Endothelial cell of umbilical vein (primary cell): ENCODE measurements around the gene CCDC70. TPM values are rescaled to one million over a fixed set of nuclear protein-coding genes. Genes with fewer than 3 reads are reported as not detected.

Source experiments
- BruUV-seq: library from RNA; stranded (reverse); fragments of 400-500 nt; replicated peaks from 2 replicates; lab custom pipeline; 2021; lab: Mats Ljungman, UMichigan
- CTCF ChIA-PET: fragments of 300-600, 350-600 bp; sonication (Branson Sonifier 250); formaldehyde crosslinking; loops from one replicate; lab custom pipeline; 2021; ENCODE audit warnings: antibody characterized with exemption, inconsistent platforms; lab: Charles Lee
- POLR2A ChIA-PET: fragments of 300-600, 350-600 bp; sonication (Branson Sonifier 250); formaldehyde crosslinking; loops from one replicate; lab custom pipeline; 2021; ENCODE audit warnings: antibody characterized with exemption, inconsistent platforms; lab: Charles Lee
- DNase-seq: peaks from one replicate; pipeline ENCODE4 v3.0.0-alpha.2; 2011; ENCODE audit warnings: low read depth, low spot score
- FAIRE-seq: peaks from 2 replicates; lab custom pipeline; 2011; peaks lifted over from hg19 to GRCh38; lab: Jason Lieb, UNC
- H2AFZ ChIP-seq: 2 replicates; pipeline ENCODE4 v1.6.0; 2012; ENCODE audit warnings: low read depth, low read length, control low read depth, inconsistent platforms
- H3K27ac ChIP-seq: 2 replicates; pipeline ENCODE4 v1.5.1; 2011; ENCODE audit warnings: low read depth, mild to moderate bottlenecking, control low read depth, low read length, moderate library complexity; ENCODE audit not compliant: insufficient read depth
- H3K27me3 ChIP-seq, 2 experiments: 2 replicates each; pipeline versions ENCODE4 v1.6.0 to v1.6.1; 2011; ENCODE audit warnings: low read length in 2 of 2, mixed read lengths in 1 of 2; ENCODE audit not compliant: control insufficient read depth in 2 of 2, insufficient read depth in 2 of 2
- H3K36me3 ChIP-seq, 2 experiments: 2 replicates in 1 of 2; 3 replicates in 1 of 2; pipeline ENCODE4 v1.5.1; 2011; ENCODE audit warnings: low read length in 2 of 2, mild to moderate bottlenecking in 1 of 2, moderate library complexity in 1 of 2; ENCODE audit not compliant: control insufficient read depth in 2 of 2, insufficient read depth in 2 of 2; ENCODE audit errors: extremely low read depth in 1 of 2
- H3K4me1 ChIP-seq: 3 replicates; pipeline ENCODE4 v1.5.1; 2011; ENCODE audit warnings: mild to moderate bottlenecking, low read length; ENCODE audit not compliant: control insufficient read depth, insufficient read depth; ENCODE audit errors: extremely low read depth
- H3K4me2 ChIP-seq: 2 replicates; pipeline ENCODE4 v1.6.1; 2011; ENCODE audit warnings: low read length, control low read depth, mixed read lengths; ENCODE audit not compliant: insufficient read depth
- H3K4me3 ChIP-seq, 3 experiments: fragments of 200-600 bp in 1 of 3; sonication (generic), shearing (Covaris generic) in 1 of 3; replicated peaks in 1 of 3; 2 replicates each; pipeline ENCODE4 v1.5.1; 2011 to 2016; ENCODE audit warnings: control low read depth in 3 of 3, low read length in 3 of 3, mild to moderate bottlenecking in 2 of 3, inconsistent platforms in 1 of 3, low read depth in 1 of 3, moderate library complexity in 1 of 3; ENCODE audit not compliant: insufficient read depth in 1 of 3
- H3K79me2 ChIP-seq: 2 replicates; pipeline ENCODE4 v1.6.0; 2012; ENCODE audit warnings: low read length, inconsistent platforms; ENCODE audit not compliant: control insufficient read depth, insufficient read depth
- H3K9ac ChIP-seq: replicated peaks from 2 replicates; pipeline ENCODE3; 2011; ENCODE audit warnings: low read length, control low read depth; ENCODE audit not compliant: insufficient read depth; ENCODE audit errors: extremely low read depth
- H3K9me1 ChIP-seq: replicated peaks from 3 replicates; pipeline ENCODE4 v1.6.0; 2011; ENCODE audit warnings: mild to moderate bottlenecking, low read length; ENCODE audit not compliant: control insufficient read depth, insufficient read depth; ENCODE audit errors: extremely low read depth
- H3K9me3 ChIP-seq: replicated peaks from 2 replicates; pipeline ENCODE4 v1.5.1; 2012; ENCODE audit warnings: low read length, inconsistent platforms; ENCODE audit not compliant: control insufficient read depth, insufficient read depth
- H4K20me1 ChIP-seq: replicated peaks from 2 replicates; pipeline ENCODE3; 2011; ENCODE audit warnings: mild to moderate bottlenecking, low read length; ENCODE audit not compliant: control insufficient read depth, insufficient read depth; ENCODE audit errors: extremely low read depth
- EZH2 ChIP-seq: IDR thresholded peaks from 2 replicates; pipeline ENCODE4 v1.6.1; 2012; ENCODE audit warnings: borderline replicate concordance, low read depth, mild to moderate bottlenecking, moderate library complexity, low read length, inconsistent platforms; ENCODE audit not compliant: severe bottlenecking
- FOS ChIP-seq: IDR thresholded peaks from 2 replicates; pipeline ENCODE4 v1.6.1; 2011; ENCODE audit warnings: mild to moderate bottlenecking, low read length, moderate library complexity, borderline replicate concordance; ENCODE audit not compliant: insufficient read depth
- GATA2 ChIP-seq: IDR thresholded peaks from 2 replicates; pipeline ENCODE4 v1.7.0; 2011; ENCODE audit warnings: low read depth, mild to moderate bottlenecking, moderate library complexity, mixed read lengths, low read length; ENCODE audit not compliant: insufficient read length, insufficient read depth
- JUN ChIP-seq: IDR thresholded peaks from 2 replicates; pipeline ENCODE4 v1.6.1; 2011; ENCODE audit warnings: borderline replicate concordance, low read depth; ENCODE audit not compliant: insufficient read length, insufficient read depth
- MYC ChIP-seq: IDR thresholded peaks from one replicate; pipeline ENCODE4 v1.6.1; 2011; ENCODE audit warnings: mild to moderate bottlenecking, low read depth, low read length
- POLR2A ChIP-seq: IDR thresholded peaks from 2 replicates; pipeline ENCODE4 v1.6.1; 2012; ENCODE audit warnings: low read depth, mild to moderate bottlenecking, control low read depth, low read length
- POLR2AphosphoS5 ChIP-seq: IDR thresholded peaks from 2 replicates; pipeline ENCODE4 v1.6.1; 2012; ENCODE audit warnings: low read depth, mild to moderate bottlenecking, control low read depth, low read length, moderate library complexity; ENCODE audit not compliant: insufficient read depth
- dilution Hi-C: fragments of 300-500 bp; cut with MboI; formaldehyde crosslinking; loops from one replicate; pipeline ENCODE4 v1.15.0; 2019; ENCODE audit warnings: low sequenced_read_pairs; ENCODE audit not compliant: extremely low pct_ligation_motif_present
- intact Hi-C: fragments of 100-400 bp; cut with micrococcal nuclease; formaldehyde crosslinking; loops from one replicate; pipeline ENCODE4 v1.10.0; 2022
- polyA plus RNA-seq, 4 experiments: library from polyadenylated mRNA; depleted of rRNA in 3 of 4; stranded (reverse) in 3 of 4; unstranded in 1 of 4; fragments of >200 nt; gene quantifications; 2 replicates each; pipeline versions ENCODE4 v1.2.1 to v1.2.3, GENCODE V29; 2011 to 2012; ENCODE audit warnings: missing spikeins in 1 of 4
- total RNA-seq: library from RNA; stranded (reverse); gene quantifications from 2 replicates; pipeline ENCODE4 v1.2.3, GENCODE V29; 2021
- TF ChIP-seq, protein P1 (sequence below), 2 donors: IDR thresholded peaks; 1 replicate in 1 of 2; 2 replicates in 1 of 2; pipeline ENCODE4 v1.5.1; 2011; ENCODE audit warnings: low read length in 2 of 2, mild to moderate bottlenecking in 2 of 2, moderate library complexity in 2 of 2, control low read depth in 1 of 2, inconsistent platforms in 1 of 2, low read depth in 1 of 2; ENCODE audit not compliant: insufficient read depth in 1 of 2; ENCODE audit errors: extremely low read depth in 1 of 2
- TF ChIP-seq, protein P2 (sequence below): IDR thresholded peaks from 2 replicates; pipeline ENCODE4 v1.6.1; 2011; ENCODE audit not compliant: insufficient read depth, insufficient read length

Gene CCDC70
- total and polyA plus RNA-seq, 2 donors (not counting 3 experiments of a cell fraction or from before 2014, with no cell fraction given) = not detected

- ChIA-PET POLR2A (no interaction called here), CTCF (interaction anchor here (1.3 to 3.7 kb wide), 5 partner anchors 9 to 709 kb away, joined by 4 to 15 read pairs (median 6); partner anchors contain the start of gene TMEM272)
- no peaks in the 10 kb centered on the region for H3K9me1 ChIP-seq
- dilution Hi-C loops (no loop called here), intact Hi-C loops (no loop called here)
- no peak overlapping the region for H2AFZ ChIP-seq
- no peak for FAIRE-seq
- no peak overlapping the region for H3K27ac ChIP-seq
- H3K9me3 ChIP-seq = no peaks in the 10 kb centered on the region
- no peaks in the 10 kb centered on the region for H3K4me1 ChIP-seq
- H3K4me3 ChIP-seq = no peak overlapping the region
- no peaks in the 10 kb centered on the region for H4K20me1 ChIP-seq
- TF ChIP-seq MYC (no peak), POLR2AphosphoS5 (no peak), GATA2 (no peak), POLR2A (no peak), FOS (no peak), JUN (no peak), EZH2 (no peak)
- TF ChIP-seq, protein P1, sequence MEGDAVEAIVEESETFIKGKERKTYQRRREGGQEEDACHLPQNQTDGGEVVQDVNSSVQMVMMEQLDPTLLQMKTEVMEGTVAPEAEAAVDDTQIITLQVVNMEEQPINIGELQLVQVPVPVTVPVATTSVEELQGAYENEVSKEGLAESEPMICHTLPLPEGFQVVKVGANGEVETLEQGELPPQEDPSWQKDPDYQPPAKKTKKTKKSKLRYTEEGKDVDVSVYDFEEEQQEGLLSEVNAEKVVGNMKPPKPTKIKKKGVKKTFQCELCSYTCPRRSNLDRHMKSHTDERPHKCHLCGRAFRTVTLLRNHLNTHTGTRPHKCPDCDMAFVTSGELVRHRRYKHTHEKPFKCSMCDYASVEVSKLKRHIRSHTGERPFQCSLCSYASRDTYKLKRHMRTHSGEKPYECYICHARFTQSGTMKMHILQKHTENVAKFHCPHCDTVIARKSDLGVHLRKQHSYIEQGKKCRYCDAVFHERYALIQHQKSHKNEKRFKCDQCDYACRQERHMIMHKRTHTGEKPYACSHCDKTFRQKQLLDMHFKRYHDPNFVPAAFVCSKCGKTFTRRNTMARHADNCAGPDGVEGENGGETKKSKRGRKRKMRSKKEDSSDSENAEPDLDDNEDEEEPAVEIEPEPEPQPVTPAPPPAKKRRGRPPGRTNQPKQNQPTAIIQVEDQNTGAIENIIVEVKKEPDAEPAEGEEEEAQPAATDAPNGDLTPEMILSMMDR (IDR thresholded peaks at IDR 0.05; ENCODE audit: extremely low read depth in 1 of 2, insufficient read depth in 1 of 2, low read depth in 1 of 2, low read length in 2 of 2) = no peak
- TF ChIP-seq, protein P2, sequence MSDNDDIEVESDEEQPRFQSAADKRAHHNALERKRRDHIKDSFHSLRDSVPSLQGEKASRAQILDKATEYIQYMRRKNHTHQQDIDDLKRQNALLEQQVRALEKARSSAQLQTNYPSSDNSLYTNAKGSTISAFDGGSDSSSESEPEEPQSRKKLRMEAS = no peak
- peaks cover 0 to 5% of the 10 kb centered on the region in 2 experiments for H3K27me3 ChIP-seq
- no peak overlapping the region for H3K4me2 ChIP-seq
- H3K79me2 ChIP-seq = no peaks in the 10 kb centered on the region
- no peak for DNase-seq
- no peaks in the 10 kb centered on the region for H3K36me3 ChIP-seq
- H3K9ac ChIP-seq = no peak overlapping the region
- BruUV-seq = no TSS peak
These were observed 27.1 kb upstream of the CCDC70 start for GRCh38 chr13:51834581-51835171.
